Adrenal gland (tissue), 5 donors: ENCODE results near the gene GLTPD2.
A peak's percentile ranks its signal among the peaks of the same experiment; 100 is the strongest.

ENCODE experiments used
- POLR2A ChIP-seq, 2 donors: fragments of 450-650 bp; IDR thresholded peaks; one replicate each; pipeline ENCODE4 v1.6.1; 2017; ENCODE audit warnings: antibody characterized with exemption in 2 of 2, mild to moderate bottlenecking in 2 of 2, moderate library complexity in 1 of 2
- TF ChIP-seq, protein P1 (sequence below), 6 experiments: fragments of 450-650 bp in 4 of 6; fragments of 200-600 bp in 2 of 6; sonication (generic) in 1 of 6; IDR thresholded peaks; 1 replicate in 5 of 6; 2 replicates in 1 of 6; pipeline versions ENCODE4 v1.5.1 to v1.8.0; 2016 to 2021; ENCODE audit warnings: antibody characterized with exemption in 6 of 6, mild to moderate bottlenecking in 2 of 6, moderate library complexity in 1 of 6
- donor health status: DM: no; HTN: no; CAD: no.

DNA sequence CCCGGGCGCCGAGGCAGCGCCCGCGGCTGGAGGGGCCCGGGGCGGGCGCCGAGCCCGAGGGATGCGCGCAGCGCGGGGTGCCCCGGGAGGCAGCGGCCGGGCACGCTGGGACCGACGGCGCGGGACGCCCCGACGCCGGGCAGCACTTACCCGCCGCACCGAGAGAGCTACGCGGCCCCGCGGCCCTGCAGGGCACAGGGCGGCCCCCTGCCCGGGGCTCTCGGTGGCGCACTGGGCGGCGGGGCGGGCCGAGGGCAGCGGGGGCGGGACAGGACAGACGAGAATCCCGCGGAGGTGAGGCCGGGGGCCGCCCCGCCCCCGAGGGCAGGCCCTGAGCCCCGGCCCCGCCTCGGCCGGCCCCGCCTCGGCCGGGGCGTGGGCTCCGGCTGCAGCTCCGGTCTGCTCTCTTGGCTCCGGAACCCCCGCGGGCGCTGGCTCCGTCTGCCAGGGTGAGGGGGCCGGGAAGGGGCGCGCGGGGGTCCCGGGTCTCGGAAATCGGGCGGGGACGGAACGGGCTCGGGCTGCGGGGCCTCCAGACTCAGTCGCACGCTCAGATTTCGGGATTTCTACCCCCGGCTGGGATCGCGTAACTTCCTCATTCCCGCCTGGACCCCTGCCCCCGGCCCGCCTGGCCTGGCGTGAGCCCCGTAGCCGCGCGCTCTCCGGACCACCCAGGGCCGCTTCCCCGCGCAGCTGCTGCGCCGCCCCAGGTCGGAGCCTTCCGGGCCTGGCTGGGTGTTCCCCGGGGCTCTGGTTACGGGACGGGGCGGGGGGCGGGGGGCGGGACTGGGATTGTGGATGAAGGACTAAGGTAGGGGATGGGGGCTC, 18.2 kb downstream of the GLTPD2 start, which contains the start of gene PLD2:
- TF ChIP-seq, protein P1, sequence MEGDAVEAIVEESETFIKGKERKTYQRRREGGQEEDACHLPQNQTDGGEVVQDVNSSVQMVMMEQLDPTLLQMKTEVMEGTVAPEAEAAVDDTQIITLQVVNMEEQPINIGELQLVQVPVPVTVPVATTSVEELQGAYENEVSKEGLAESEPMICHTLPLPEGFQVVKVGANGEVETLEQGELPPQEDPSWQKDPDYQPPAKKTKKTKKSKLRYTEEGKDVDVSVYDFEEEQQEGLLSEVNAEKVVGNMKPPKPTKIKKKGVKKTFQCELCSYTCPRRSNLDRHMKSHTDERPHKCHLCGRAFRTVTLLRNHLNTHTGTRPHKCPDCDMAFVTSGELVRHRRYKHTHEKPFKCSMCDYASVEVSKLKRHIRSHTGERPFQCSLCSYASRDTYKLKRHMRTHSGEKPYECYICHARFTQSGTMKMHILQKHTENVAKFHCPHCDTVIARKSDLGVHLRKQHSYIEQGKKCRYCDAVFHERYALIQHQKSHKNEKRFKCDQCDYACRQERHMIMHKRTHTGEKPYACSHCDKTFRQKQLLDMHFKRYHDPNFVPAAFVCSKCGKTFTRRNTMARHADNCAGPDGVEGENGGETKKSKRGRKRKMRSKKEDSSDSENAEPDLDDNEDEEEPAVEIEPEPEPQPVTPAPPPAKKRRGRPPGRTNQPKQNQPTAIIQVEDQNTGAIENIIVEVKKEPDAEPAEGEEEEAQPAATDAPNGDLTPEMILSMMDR (IDR thresholded peaks at IDR 0.05): peak in 1 of 6 experiments; percentile 24
- TF ChIP-seq POLR2A (IDR thresholded peaks at IDR 0.05): peak in 1 of 2 donors; percentile 27
